ENCODE results near the gene GCLM. TPM values are rescaled to one million over a fixed set of nuclear protein-coding genes. Genes with fewer than 3 reads are reported as not detected.

GCLM gene
- total and polyA plus RNA-seq, 2 of the 4 experiments (the other 2 are of a cell fraction): 15.5 to 20.1 TPM

DNA sequence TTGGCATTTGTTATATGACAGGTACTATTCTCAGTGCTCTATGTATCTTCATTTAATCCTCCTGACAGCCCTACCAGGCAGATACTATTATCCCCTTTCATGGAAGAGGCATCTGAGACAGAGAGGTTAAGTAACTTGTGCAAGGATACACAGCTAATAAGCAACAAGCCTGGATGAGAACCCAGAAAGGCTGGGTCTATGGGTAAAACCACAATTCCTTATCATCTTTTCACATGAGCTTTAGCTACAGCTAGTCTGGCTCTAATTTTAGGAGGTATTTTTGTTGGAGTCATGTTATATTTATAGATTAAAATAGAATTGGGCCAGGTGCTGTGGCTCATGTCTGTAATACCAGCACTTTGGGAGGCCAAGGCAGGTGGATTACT, 57.9 kb downstream of the GCLM start:
- Histone ChIP-seq H3K4me2 (ENCODE audit: low read depth, low read length) (no peak overlapping the region), H3K23ac (ENCODE audit: low read depth, low read length) (no peak overlapping the region), H4K20me1 (ENCODE audit: insufficient read depth, low read length) (no peaks in the 10 kb centered on the region), H2BK15ac (ENCODE audit: low read depth, low read length) (no peak overlapping the region), H3K27me3 (ENCODE audit: control insufficient read depth, insufficient read depth, low read length) (no peaks in the 10 kb centered on the region), H3K36me3 (ENCODE audit: control insufficient read depth, insufficient read depth, low read length) (no peaks in the 10 kb centered on the region), H3K9me3 (ENCODE audit: control insufficient read depth, insufficient read depth, low read length) (no peaks in the 10 kb centered on the region), H3K56ac (ENCODE audit: extremely low read depth, insufficient read depth, low read length) (no peak overlapping the region), H3K18ac (ENCODE audit: low read depth, low read length) (no peak overlapping the region), H2BK120ac (ENCODE audit: low read depth, low read length) (no peak overlapping the region), H4K5ac (ENCODE audit: low read depth, low read length) (no peak overlapping the region), H2AK5ac (ENCODE audit: low read depth, low read length) (no peak overlapping the region), H2BK5ac (ENCODE audit: low read depth, low read length, poor library complexity, severe bottlenecking) (no peak overlapping the region), H2BK20ac (ENCODE audit: low read depth, low read length) (no peak overlapping the region), H3K14ac (replicated peaks; ENCODE audit: low read depth, low read length) (no peak overlapping the region), H3K27ac (ENCODE audit: insufficient read depth, low read length) (no peak overlapping the region), H4K91ac (ENCODE audit: insufficient read depth, low read depth, low read length) (no peak overlapping the region), H3K79me1 (ENCODE audit: low read depth in 1 of 2, low read length in 2 of 2) (no peaks in the 10 kb centered on the region), H2AK9ac (replicated peaks; ENCODE audit: low read depth, low read length, poor library complexity) (no peak overlapping the region), H3K9ac (ENCODE audit: low read depth, low read length) (no peak overlapping the region), H3K4me3 (ENCODE audit: insufficient read depth, low read depth, low read length) (no peak overlapping the region), H2AFZ (replicated peaks; ENCODE audit: low read length, poor library complexity) (no peak overlapping the region), H3K4ac (ENCODE audit: low read depth, low read length) (no peak overlapping the region), H3K9me1 (ENCODE audit: insufficient read depth, low read length) (no peaks in the 10 kb centered on the region), H4K8ac (ENCODE audit: low read depth in 2 of 2, low read length in 2 of 2) (no peak overlapping the region), H3K4me1 (ENCODE audit: control insufficient read depth, insufficient read depth, low read length) (no peaks in the 10 kb centered on the region)
- BruUV-seq (replicated peaks): no TSS peak
- TF ChIP-seq FOS (IDR thresholded peaks at IDR 0.05; ENCODE audit: low read depth, low read length): no peak
- TF ChIP-seq RAD21 (IDR thresholded peaks at IDR 0.05; ENCODE audit: low read length): no peak
- TF ChIP-seq, protein P1, sequence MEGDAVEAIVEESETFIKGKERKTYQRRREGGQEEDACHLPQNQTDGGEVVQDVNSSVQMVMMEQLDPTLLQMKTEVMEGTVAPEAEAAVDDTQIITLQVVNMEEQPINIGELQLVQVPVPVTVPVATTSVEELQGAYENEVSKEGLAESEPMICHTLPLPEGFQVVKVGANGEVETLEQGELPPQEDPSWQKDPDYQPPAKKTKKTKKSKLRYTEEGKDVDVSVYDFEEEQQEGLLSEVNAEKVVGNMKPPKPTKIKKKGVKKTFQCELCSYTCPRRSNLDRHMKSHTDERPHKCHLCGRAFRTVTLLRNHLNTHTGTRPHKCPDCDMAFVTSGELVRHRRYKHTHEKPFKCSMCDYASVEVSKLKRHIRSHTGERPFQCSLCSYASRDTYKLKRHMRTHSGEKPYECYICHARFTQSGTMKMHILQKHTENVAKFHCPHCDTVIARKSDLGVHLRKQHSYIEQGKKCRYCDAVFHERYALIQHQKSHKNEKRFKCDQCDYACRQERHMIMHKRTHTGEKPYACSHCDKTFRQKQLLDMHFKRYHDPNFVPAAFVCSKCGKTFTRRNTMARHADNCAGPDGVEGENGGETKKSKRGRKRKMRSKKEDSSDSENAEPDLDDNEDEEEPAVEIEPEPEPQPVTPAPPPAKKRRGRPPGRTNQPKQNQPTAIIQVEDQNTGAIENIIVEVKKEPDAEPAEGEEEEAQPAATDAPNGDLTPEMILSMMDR (conservative IDR thresholded peaks at IDR 0.05; ENCODE audit: low read depth, low read length): no peak
- TF ChIP-seq POLR2A (IDR thresholded peaks at IDR 0.05; ENCODE audit: low read depth, low read length): no peak
- TF ChIP-seq, protein P2, sequence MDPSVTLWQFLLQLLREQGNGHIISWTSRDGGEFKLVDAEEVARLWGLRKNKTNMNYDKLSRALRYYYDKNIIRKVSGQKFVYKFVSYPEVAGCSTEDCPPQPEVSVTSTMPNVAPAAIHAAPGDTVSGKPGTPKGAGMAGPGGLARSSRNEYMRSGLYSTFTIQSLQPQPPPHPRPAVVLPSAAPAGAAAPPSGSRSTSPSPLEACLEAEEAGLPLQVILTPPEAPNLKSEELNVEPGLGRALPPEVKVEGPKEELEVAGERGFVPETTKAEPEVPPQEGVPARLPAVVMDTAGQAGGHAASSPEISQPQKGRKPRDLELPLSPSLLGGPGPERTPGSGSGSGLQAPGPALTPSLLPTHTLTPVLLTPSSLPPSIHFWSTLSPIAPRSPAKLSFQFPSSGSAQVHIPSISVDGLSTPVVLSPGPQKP (IDR thresholded peaks at IDR 0.05; ENCODE audit: borderline replicate concordance, low read depth, low read length): no peak
- TF ChIP-seq CEBPB (IDR thresholded peaks at IDR 0.05; ENCODE audit: low read depth, low read length): no peak
- no peak for TF ChIP-seq CHD1 (IDR thresholded peaks at IDR 0.05; ENCODE audit: low read depth, low read length)
- TF ChIP-seq RFX5 (IDR thresholded peaks at IDR 0.05; ENCODE audit: low read depth, low read length): no peak
- no peak for TF ChIP-seq SMC3 (IDR thresholded peaks at IDR 0.05; ENCODE audit: low read depth, low read length)
- TF ChIP-seq BHLHE40 (IDR thresholded peaks at IDR 0.05; ENCODE audit: low read depth, low read length): no peak
- no peak for TF ChIP-seq MAFK (IDR thresholded peaks at IDR 0.05; ENCODE audit: low read depth, low read length)
- TF ChIP-seq, protein P3, sequence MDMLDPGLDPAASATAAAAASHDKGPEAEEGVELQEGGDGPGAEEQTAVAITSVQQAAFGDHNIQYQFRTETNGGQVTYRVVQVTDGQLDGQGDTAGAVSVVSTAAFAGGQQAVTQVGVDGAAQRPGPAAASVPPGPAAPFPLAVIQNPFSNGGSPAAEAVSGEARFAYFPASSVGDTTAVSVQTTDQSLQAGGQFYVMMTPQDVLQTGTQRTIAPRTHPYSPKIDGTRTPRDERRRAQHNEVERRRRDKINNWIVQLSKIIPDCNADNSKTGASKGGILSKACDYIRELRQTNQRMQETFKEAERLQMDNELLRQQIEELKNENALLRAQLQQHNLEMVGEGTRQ (IDR thresholded peaks at IDR 0.05; ENCODE audit: low read depth, low read length): no peak
- no peak for TF ChIP-seq MXI1 (IDR thresholded peaks at IDR 0.05; ENCODE audit: borderline replicate concordance, low read depth, low read length)
- in situ Hi-C loops (cut with MboI; ENCODE audit: low sequenced_read_pairs): loop anchor here (25.0 kb wide), 1 partner anchor 839 kb away; no protein-coding TSS in a partner anchor
- no peak for ATAC-seq (ENCODE audit: low read depth)
- ChIA-PET POLR2A (ENCODE audit: unreplicated experiment) (no interaction called here), CTCF (interaction anchor here (1.0 to 1.3 kb wide), 2 partner anchors 222 to 546 kb away, joined by 3 read pairs; no protein-coding TSS in a partner anchor)
- no peak for DNase-seq
- dilution Hi-C loops (cut with HindIII; ENCODE audit: low sequenced_read_pairs, unreplicated experiment): no loop called here
- intact Hi-C loops (cut with micrococcal nuclease): no loop called here
